Activated CD8-positive, alpha-beta memory T cell treated with anti-CD3 and anti-CD28 coated beads for 48 hours (primary cell): ENCODE data around the gene TET1.
"Not testable (repeated sequence)": the region's sequence is repeated elsewhere in the genome, so short reads cannot be mapped to it uniquely, and the experiment has no call there.

ENCODE experiments used
- DNase-seq, 3 experiments: peaks; one replicate each; pipeline ENCODE4 v3.0.0-alpha.2; 2020; ENCODE audit warnings: low read depth in 2 of 3, low spot score in 2 of 3

Gene TET1

GRCh38 chr10:68606918-68607317 lies 46.8 kb downstream of the TET1 start:
- DNase-seq: no peak

GRCh38 chr10:68610023-68610422 lies 49.9 kb downstream of the TET1 start:
- DNase-seq: not testable (repeated sequence)

- no peak for DNase-seq
Measured at GRCh38 chr10:68611227-68611626, 51.1 kb downstream of the TET1 start.

- not testable (repeated sequence) for DNase-seq
Measured at GRCh38 chr10:68613974-68614373, 53.8 kb downstream of the TET1 start.

- not testable (repeated sequence) for DNase-seq
Measured at GRCh38 chr10:68617691-68618090, 57.6 kb downstream of the TET1 start.

- no peak for DNase-seq
Measured at GRCh38 chr10:68618234-68618633, 58.1 kb downstream of the TET1 start.

- DNase-seq: no peak
Measured at GRCh38 chr10:68619595-68619994, 59.5 kb downstream of the TET1 start.

- no peak for DNase-seq
Measured at GRCh38 chr10:68625316-68625921, 65.3 kb downstream of the TET1 start.

- DNase-seq: no peak
Measured at GRCh38 chr10:68628576-68629127, 68.5 kb downstream of the TET1 start.

- not testable (repeated sequence) for DNase-seq
Measured at GRCh38 chr10:68632271-68632560, 72.1 kb downstream of the TET1 start.

- DNase-seq: no peak
Measured at GRCh38 chr10:68633281-68633680, 73.1 kb downstream of the TET1 start.

- no peak for DNase-seq
Measured at GRCh38 chr10:68633816-68634466, 73.8 kb downstream of the TET1 start.

- no peak for DNase-seq
Measured at GRCh38 chr10:68636335-68636734, 76.2 kb downstream of the TET1 start.

GRCh38 chr10:68643550-68643949 lies 83.4 kb downstream of the TET1 start:
- not testable (repeated sequence) for DNase-seq

- no peak for DNase-seq
Measured at GRCh38 chr10:68647672-68648341, 87.7 kb downstream of the TET1 start.

- DNase-seq: no peak
Measured at GRCh38 chr10:68655620-68656126, 95.5 kb downstream of the TET1 start.

GRCh38 chr10:68665841-68666240 lies 105.7 kb downstream of the TET1 start:
- no peak for DNase-seq

GRCh38 chr10:68666280-68666760 lies 106.2 kb downstream of the TET1 start:
- no peak for DNase-seq

- no peak for DNase-seq
Measured at GRCh38 chr10:68668231-68668630, 108.1 kb downstream of the TET1 start.

- DNase-seq: no peak
Measured at GRCh38 chr10:68668972-68669371, 108.8 kb downstream of the TET1 start.

GRCh38 chr10:68684413-68684812 lies 124.3 kb downstream of the TET1 start:
- DNase-seq: no peak

GRCh38 chr10:68696018-68696417 lies 135.9 kb downstream of the TET1 start:
- no peak for DNase-seq
